OCI-LY3 (cell line): ENCODE measurements around the gene NCR3LG1.

ENCODE experiments used
- H2AFZ ChIP-seq: fragments of 200-600, 300-600 bp; shearing (Covaris generic); 2 replicates; pipeline ENCODE4 v1.6.0; 2014; ENCODE audit warnings: antibody characterized with exemption, low read depth, low read length
- H3K27ac ChIP-seq: fragments of 200-600, 300-600 bp; sonication (generic); 2 replicates; pipeline ENCODE4 v1.5.1; 2014; ENCODE audit warnings: mild to moderate bottlenecking, low read length, moderate library complexity, mixed read lengths
- H3K27me3 ChIP-seq: fragments of 200-600, 300-600 bp; sonication (generic); 2 replicates; pipeline ENCODE4 v1.6.1; 2014; ENCODE audit warnings: low read depth, low read length, mixed read lengths
- H3K36me3 ChIP-seq: fragments of 200-600, 300-600 bp; sonication (generic); replicated peaks from 2 replicates; pipeline ENCODE3; 2014; ENCODE audit warnings: low read depth, low read length, mixed read lengths
- H3K4me1 ChIP-seq: fragments of 300-600, 200-600 bp; sonication (generic); 2 replicates; pipeline ENCODE4 v1.6.1; 2014; ENCODE audit warnings: low read length, mixed read lengths
- H3K4me2 ChIP-seq: fragments of 200-600, 300-600 bp; sonication (generic); 2 replicates; pipeline ENCODE4 v1.6.1; 2014; ENCODE audit warnings: low read length, mixed read lengths
- H3K4me3 ChIP-seq: fragments of 300-600, 200-600 bp; sonication (generic); 2 replicates; pipeline ENCODE4 v1.5.1; 2014; ENCODE audit warnings: antibody characterized with exemption, mild to moderate bottlenecking, low read length, moderate library complexity
- H3K79me2 ChIP-seq: fragments of 300-600, 200-600 bp; shearing (Covaris generic); 2 replicates; pipeline ENCODE4 v1.6.1; 2014; ENCODE audit warnings: mild to moderate bottlenecking, low read length, mixed read lengths
- H3K9ac ChIP-seq: fragments of 300-600, 200-600 bp; shearing (Covaris generic); 2 replicates; pipeline ENCODE4 v1.6.0; 2014; ENCODE audit warnings: mild to moderate bottlenecking, low read length, moderate library complexity
- H3K9me3 ChIP-seq: fragments of 200-600, 300-600 bp; shearing (Covaris generic); 2 replicates; pipeline ENCODE4 v1.6.1; 2014; ENCODE audit warnings: low read length, mixed read lengths; ENCODE audit not compliant: insufficient read depth
- H4K20me1 ChIP-seq: fragments of 200-600, 300-600 bp; sonication (generic); 2 replicates; pipeline ENCODE4 v1.6.1; 2016; ENCODE audit warnings: low read length, mixed read lengths; ENCODE audit not compliant: insufficient read depth
- EZH2phosphoT487 ChIP-seq: fragments of 200-600 bp; shearing (Covaris generic); IDR thresholded peaks from 2 replicates; pipeline ENCODE4 v1.6.1; 2018; ENCODE audit warnings: antibody characterized with exemption, mixed run types, low read depth
- TF ChIP-seq, protein P1 (sequence below): fragments of 200-600, 300-600 bp; sonication (generic); IDR thresholded peaks from 2 replicates; pipeline ENCODE4 v1.5.1; 2014; ENCODE audit warnings: antibody characterized with exemption, low read length, low read depth

The NCR3LG1 gene

DNA sequence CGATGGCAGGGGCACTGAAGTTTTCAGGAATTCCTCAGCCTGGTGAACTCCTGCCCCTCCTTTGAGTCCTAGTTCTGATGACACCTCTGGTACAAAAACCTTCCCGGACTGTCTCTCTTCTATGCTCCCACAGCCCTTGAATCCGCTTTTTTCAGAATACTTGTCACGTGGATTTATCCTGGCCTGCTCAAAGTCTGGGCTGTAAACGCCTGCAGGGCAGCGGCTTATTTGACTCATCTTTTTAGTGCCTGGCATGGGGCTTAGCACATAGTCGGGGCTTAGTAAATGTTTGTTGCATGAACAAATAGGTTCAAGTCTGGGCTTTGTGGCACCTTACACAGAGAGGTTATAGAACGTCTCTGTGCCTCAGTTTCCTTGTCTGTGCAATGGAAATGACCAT, 50.2 kb downstream of the NCR3LG1 start:
- TF ChIP-seq EZH2phosphoT487, result no peak
- TF ChIP-seq, protein P1, sequence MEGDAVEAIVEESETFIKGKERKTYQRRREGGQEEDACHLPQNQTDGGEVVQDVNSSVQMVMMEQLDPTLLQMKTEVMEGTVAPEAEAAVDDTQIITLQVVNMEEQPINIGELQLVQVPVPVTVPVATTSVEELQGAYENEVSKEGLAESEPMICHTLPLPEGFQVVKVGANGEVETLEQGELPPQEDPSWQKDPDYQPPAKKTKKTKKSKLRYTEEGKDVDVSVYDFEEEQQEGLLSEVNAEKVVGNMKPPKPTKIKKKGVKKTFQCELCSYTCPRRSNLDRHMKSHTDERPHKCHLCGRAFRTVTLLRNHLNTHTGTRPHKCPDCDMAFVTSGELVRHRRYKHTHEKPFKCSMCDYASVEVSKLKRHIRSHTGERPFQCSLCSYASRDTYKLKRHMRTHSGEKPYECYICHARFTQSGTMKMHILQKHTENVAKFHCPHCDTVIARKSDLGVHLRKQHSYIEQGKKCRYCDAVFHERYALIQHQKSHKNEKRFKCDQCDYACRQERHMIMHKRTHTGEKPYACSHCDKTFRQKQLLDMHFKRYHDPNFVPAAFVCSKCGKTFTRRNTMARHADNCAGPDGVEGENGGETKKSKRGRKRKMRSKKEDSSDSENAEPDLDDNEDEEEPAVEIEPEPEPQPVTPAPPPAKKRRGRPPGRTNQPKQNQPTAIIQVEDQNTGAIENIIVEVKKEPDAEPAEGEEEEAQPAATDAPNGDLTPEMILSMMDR, result no peak
- H2AFZ ChIP-seq, result no peak overlapping the region
- H3K4me2 ChIP-seq, result no peak overlapping the region

DNA sequence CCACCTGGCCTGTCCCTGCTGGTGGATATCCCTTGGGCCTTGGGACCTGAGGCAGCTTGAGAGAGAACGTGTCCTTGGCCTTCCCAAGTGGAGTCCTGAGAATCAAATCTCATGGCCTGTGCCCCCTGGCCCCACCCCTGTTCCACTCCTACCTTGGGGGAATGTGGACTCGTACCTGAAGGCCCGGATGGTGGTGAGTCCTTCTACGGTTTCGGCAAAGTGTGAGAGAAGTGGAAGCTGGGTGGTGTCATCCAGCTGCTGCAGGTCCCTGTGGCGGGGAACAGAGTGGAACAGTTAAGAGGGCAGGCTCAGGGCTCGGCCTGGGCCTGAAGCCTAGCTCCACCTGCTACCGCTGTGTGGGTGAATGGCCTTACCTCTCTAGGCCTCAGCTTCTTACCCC, 50.9 kb downstream of the NCR3LG1 start:
- H3K4me3 ChIP-seq, result no peak overlapping the region
- no peaks in the 10 kb centered on the region for H3K36me3 ChIP-seq
- peaks cover 26% of the 10 kb centered on the region for H3K4me1 ChIP-seq
- H2AFZ ChIP-seq, result no peak overlapping the region
- no peak overlapping the region for H3K27ac ChIP-seq
- H3K27me3 ChIP-seq, result no peaks in the 10 kb centered on the region
- H4K20me1 ChIP-seq, result no peaks in the 10 kb centered on the region
- TF ChIP-seq EZH2phosphoT487, result no peak
- TF ChIP-seq, protein P1, result no peak
- H3K4me2 ChIP-seq, result no peak overlapping the region
- H3K9me3 ChIP-seq, result no peaks in the 10 kb centered on the region
- H3K9ac ChIP-seq, result no peak overlapping the region
- H3K79me2 ChIP-seq, result no peaks in the 10 kb centered on the region

More for the DNA sequence above, 50.2 kb downstream of the NCR3LG1 start:
- H3K79me2 ChIP-seq, result no peaks in the 10 kb centered on the region
- no peak overlapping the region for H3K9ac ChIP-seq
- no peaks in the 10 kb centered on the region for H4K20me1 ChIP-seq
- H3K4me1 ChIP-seq, result peaks cover 26% of the 10 kb centered on the region
- no peaks in the 10 kb centered on the region for H3K9me3 ChIP-seq
- H3K27ac ChIP-seq, result no peak overlapping the region
- H3K36me3 ChIP-seq, result no peaks in the 10 kb centered on the region
- no peak overlapping the region for H3K4me3 ChIP-seq
- no peaks in the 10 kb centered on the region for H3K27me3 ChIP-seq

DNA sequence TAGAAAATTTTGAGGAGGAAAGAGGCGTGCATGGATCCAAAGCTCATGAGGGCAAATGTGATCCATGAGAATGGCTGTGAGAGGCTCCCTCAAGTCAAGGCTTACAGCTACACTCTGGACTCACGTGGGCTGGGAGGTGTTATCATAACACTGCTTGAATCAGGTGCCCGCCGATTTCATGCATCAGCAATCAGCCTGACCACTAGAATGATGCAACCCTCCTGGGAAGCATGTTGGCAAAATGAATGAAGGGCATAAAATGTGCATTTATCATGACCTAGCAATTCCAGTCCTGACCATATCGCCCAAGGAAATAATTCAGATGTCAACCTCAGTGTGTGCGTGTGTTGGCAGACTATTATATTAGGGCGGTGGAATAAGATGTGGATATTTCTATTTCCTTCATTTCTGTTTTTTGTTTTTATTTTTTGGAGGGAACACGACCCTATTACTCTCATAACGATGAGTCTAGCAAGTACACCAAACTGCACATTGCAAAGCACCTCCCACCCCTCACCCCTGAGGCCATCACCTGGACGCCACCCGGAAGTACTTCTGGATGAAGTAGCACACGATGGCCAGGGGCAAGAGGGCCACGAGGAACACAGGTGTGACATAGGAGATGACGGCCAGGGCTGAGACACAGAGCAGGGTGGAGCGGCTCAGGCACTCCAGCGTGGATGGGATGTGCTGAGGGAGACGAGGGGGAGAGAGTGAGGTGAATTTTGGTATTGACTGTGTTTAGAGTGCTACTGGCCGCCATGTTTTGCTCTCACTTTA, 52.6 kb downstream of the NCR3LG1 start:
- Histone ChIP-seq H2AFZ (no peak overlapping the region), H4K20me1 (no peaks in the 10 kb centered on the region), H3K36me3 (no peaks in the 10 kb centered on the region), H3K27ac (no peak overlapping the region), H3K9ac (no peak overlapping the region), H3K27me3 (no peaks in the 10 kb centered on the region), H3K4me2 (no peak overlapping the region), H3K79me2 (no peaks in the 10 kb centered on the region), H3K4me1 (peaks cover 26% of the 10 kb centered on the region), H3K4me3 (no peak overlapping the region), H3K9me3 (no peaks in the 10 kb centered on the region)
- TF ChIP-seq, protein P1, result no peak
- no peak for TF ChIP-seq EZH2phosphoT487

DNA sequence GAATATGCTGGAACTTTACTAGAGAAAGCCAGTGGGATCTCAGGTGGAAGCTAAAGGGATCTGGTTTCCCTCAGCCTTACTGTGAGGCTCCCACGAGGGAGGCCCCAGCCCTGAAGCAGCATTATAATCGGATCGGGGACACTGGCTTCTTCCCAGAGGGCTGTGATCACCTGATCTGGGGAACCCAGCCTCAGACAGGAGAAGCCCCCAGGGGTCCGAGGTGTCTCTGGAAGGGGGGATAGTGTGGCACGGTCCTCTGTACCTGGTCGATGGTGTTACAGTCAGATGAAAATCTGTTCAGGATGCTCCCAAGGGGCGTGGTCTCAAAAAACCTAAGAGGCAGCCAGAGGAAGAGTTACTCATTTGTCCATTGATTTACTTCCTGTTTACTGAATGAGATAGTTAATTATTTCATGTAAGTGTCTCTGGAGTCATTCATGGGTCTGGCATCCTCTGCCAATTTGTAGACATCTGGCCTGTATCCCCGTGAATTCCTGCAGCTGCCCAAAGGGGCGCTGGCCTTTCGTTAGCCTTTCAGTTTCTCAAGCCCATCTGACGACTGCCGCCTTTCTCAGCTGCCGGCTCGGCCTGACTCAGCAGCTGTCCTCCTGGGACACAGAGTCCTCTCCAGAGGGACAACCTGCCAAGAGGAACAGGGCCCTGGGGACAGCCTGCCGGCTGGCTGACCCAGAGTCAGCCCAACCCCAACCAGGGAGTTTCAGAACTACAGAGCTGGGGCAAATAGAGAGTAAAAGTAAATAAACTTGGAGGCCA, 53.8 kb downstream of the NCR3LG1 start:
- Histone ChIP-seq H3K27me3 (no peaks in the 10 kb centered on the region), H4K20me1 (no peaks in the 10 kb centered on the region), H3K9ac (no peak overlapping the region), H3K4me3 (no peak overlapping the region), H3K9me3 (no peaks in the 10 kb centered on the region), H3K4me1 (peaks cover 18% of the 10 kb centered on the region), H3K36me3 (no peaks in the 10 kb centered on the region), H2AFZ (0 out of 2 replicates have a peak overlapping the region, but pooled peaks have one; percentile 34), H3K27ac (no peak overlapping the region), H3K79me2 (no peaks in the 10 kb centered on the region), H3K4me2 (peak overlapping the region; percentile 53)
- no peak for TF ChIP-seq EZH2phosphoT487
- TF ChIP-seq, protein P1, result no peak
